Small intestine (tissue), 7 donors: ENCODE results near the gene DCANP1. TPM values are rescaled to one million over a fixed set of nuclear protein-coding genes. Genes with fewer than 3 reads are reported as not detected.

Experiments used
- DNase-seq, 2 donors: peaks; one replicate each; pipeline versions ENCODE4 v3.0.0 to v3.0.0-alpha.2; 2013
- FAIRE-seq: peaks from 2 replicates; lab custom pipeline; 2012; peaks lifted over from hg19 to GRCh38; lab: Jason Lieb, UNC
- H3K27ac ChIP-seq, 3 donors: one replicate each; pipeline ENCODE4 v1.5.1; 2013; ENCODE audit warnings: low read length in 2 of 3, mild to moderate bottlenecking in 2 of 3, control low read depth in 1 of 3, inconsistent platforms in 1 of 3, low read depth in 1 of 3, moderate library complexity in 1 of 3
- H3K27me3 ChIP-seq, 3 donors: one replicate each; pipeline ENCODE4 v1.6.1; 2013; ENCODE audit warnings: low read length in 3 of 3, inconsistent platforms in 1 of 3; ENCODE audit not compliant: control insufficient read depth in 3 of 3, insufficient read depth in 3 of 3
- H3K36me3 ChIP-seq, 3 donors: one replicate each; pipeline ENCODE4 v1.6.1; 2013; ENCODE audit warnings: low read length in 3 of 3, inconsistent platforms in 1 of 3, low read depth in 1 of 3, mild to moderate bottlenecking in 1 of 3, moderate library complexity in 1 of 3; ENCODE audit not compliant: control insufficient read depth in 3 of 3, insufficient read depth in 2 of 3
- H3K4me1 ChIP-seq, 3 donors: one replicate each; pipeline ENCODE4 v1.6.1; 2013; ENCODE audit warnings: low read length in 2 of 3, inconsistent platforms in 1 of 3, low read depth in 1 of 3, mild to moderate bottlenecking in 1 of 3, moderate library complexity in 1 of 3; ENCODE audit not compliant: control insufficient read depth in 3 of 3, insufficient read depth in 2 of 3
- H3K4me3 ChIP-seq, 3 donors: one replicate each; pipeline ENCODE4 v1.5.1; 2013; ENCODE audit warnings: low read length in 3 of 3, control low read depth in 1 of 3, inconsistent platforms in 1 of 3, low read depth in 1 of 3, mild to moderate bottlenecking in 1 of 3, moderate library complexity in 1 of 3
- H3K9me3 ChIP-seq, 2 donors: one replicate each; pipeline ENCODE4 v1.6.1; 2013; ENCODE audit warnings: low read depth in 1 of 2, low read length in 1 of 2; ENCODE audit not compliant: control insufficient read depth in 2 of 2, insufficient read depth in 1 of 2
- whole genome bisulfite sequencing, 3 donors: extraction: QIAGEN DNeasy Blood & Tissue Kit; methylation state at CpG; one replicate each; pipeline ENCODE4 v1.1.7; 2013; 5-methylcytosine and 5-hydroxymethylcytosine counted together
- polyA plus RNA-seq, 4 donors: library from polyadenylated mRNA; stranded (reverse) in 3 of 4; unstranded in 1 of 4; fragments of 200-250 nt in 3 of 4; fragments of 120-200 nt in 1 of 4; gene quantifications; one replicate each; pipeline versions ENCODE4 v1.2.1 to v1.2.3, GENCODE V29; 2013
- donor health status: healthy with polysubstance abuse.
- donor health status: control.
- donor health status: control.
- donor health status: Bipolar disorder and iron deficiency.
- donor health status: healthy.

DCANP1 gene
- polyA plus RNA-seq, 4 donors = 0.01 to 0.43 TPM; not detected in 2

DNA sequence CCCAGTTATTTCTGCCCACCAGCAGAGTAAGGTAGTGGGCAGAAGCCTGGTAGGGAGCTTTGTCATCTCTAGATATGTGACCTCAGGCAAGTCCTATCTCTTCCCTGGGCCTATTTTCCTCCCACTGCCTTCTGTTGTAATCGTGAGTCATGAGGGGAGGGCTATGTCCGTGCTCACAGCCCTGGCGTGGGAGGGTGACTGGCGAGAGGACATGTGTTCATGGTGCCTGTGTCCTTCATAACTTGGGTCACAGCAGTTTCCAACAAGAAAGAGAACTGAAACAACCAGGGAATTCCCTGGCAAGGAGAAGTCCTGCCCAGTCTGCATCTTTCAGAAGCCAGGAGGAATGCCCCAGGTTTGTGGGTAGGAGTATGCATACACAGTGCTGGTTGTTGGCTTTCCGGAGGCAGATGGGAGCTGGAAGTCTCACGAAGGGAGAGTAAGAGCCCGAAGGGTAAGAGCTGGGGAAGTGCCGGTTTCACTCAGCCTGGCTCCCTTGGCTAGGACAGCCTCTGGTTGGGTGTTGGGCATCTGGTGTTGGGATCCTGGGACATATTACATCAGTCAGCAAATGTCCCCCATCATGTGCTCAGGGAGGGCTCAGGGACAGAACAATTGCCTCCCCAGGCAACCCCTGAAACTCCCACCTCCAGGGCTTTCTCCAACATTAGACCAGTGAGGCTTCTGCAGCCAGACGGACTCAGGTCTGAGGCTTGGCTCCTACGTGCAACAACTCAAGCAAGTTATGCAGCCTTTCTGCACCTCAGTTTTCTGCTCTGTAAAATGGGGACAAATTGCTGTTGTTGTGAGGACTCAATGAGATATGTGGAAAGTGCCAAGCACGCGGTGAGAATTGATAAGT, 9.3 kb upstream of the DCANP1 start:
- H3K4me1 ChIP-seq = peaks cover 0 to 3% (median 0%) of the 10 kb centered on the region in 3 donors
- H3K27me3 ChIP-seq = peaks cover 0 to 12% (median 0%) of the 10 kb centered on the region in 3 donors
- H3K36me3 ChIP-seq = no peaks in the 10 kb centered on the region
- H3K27ac ChIP-seq = no peak overlapping the region
- FAIRE-seq = no peak
- no peaks in the 10 kb centered on the region for H3K9me3 ChIP-seq
- H3K4me3 ChIP-seq = no peak overlapping the region
- DNase-seq = no peak
- 81 to 83% (median 81%) methylated on average over 12 of the region's 12 CpGs for WGBS, 3 donors

GRCh38 chr5:135455876-135456237, 8.7 kb upstream of the DCANP1 start:
- WGBS, 3 donors = 84 to 92% (median 87%) methylated on average over 4 of the region's 4 CpGs
- peaks cover 0 to 11% (median 0%) of the 10 kb centered on the region in 3 donors for H3K27me3 ChIP-seq
- DNase-seq (no peak), FAIRE-seq (no peak)
- peaks cover 0 to 3% (median 0%) of the 10 kb centered on the region in 3 donors for H3K4me1 ChIP-seq
- H3K4me3 ChIP-seq = no peak overlapping the region
- H3K9me3 ChIP-seq = no peaks in the 10 kb centered on the region
- no peaks in the 10 kb centered on the region for H3K36me3 ChIP-seq
- H3K27ac ChIP-seq = no peak overlapping the region

- WGBS, 3 donors = 78 to 100% (median 94%) methylated on average over 3 of the region's 3 CpGs
- Histone ChIP-seq H3K27ac (no peak overlapping the region), H3K27me3 (peaks cover 0 to 11% (median 0%) of the 10 kb centered on the region in 3 donors), H3K36me3 (no peaks in the 10 kb centered on the region), H3K4me1 (peaks cover 0 to 3% (median 0%) of the 10 kb centered on the region in 3 donors), H3K4me3 (no peak overlapping the region), H3K9me3 (no peaks in the 10 kb centered on the region)
- DNase-seq (no peak), FAIRE-seq (no peak)
These were observed 7.8 kb upstream of the DCANP1 start for GRCh38 chr5:135454946-135455345.

- no peak overlapping the region for H3K4me3 ChIP-seq
- H3K4me1 ChIP-seq = no peaks in the 10 kb centered on the region
- no peaks in the 10 kb centered on the region for H3K36me3 ChIP-seq
- no peaks in the 10 kb centered on the region for H3K9me3 ChIP-seq
- FAIRE-seq (no peak), DNase-seq (no peak)
- no peak overlapping the region for H3K27ac ChIP-seq
- 79 to 86% (median 79%) methylated on average over 4 of the region's 4 CpGs for WGBS, 3 donors
- H3K27me3 ChIP-seq = peaks cover 0 to 9% (median 0%) of the 10 kb centered on the region in 3 donors
These were observed 6.5 kb upstream of the DCANP1 start for GRCh38 chr5:135453613-135454012.

- Histone ChIP-seq H3K36me3 (no peaks in the 10 kb centered on the region), H3K4me1 (no peaks in the 10 kb centered on the region), H3K9me3 (no peaks in the 10 kb centered on the region), H3K4me3 (no peak within 1 kb of the TSS), H3K27me3 (peaks cover 0 to 6% (median 0%) of the 10 kb centered on the region in 3 donors), H3K27ac (no peak within 1 kb of the TSS)
- no peak for FAIRE-seq
- DNase-seq = no peak
- WGBS, 3 donors = 77 to 86% (median 83%) methylated on average over 10 of the region's 10 CpGs
These were observed 5.3 kb upstream of the DCANP1 start, which contains the start of gene TIFAB for GRCh38 chr5:135452321-135453030. Gene TIFAB (minus strand): TSS chr5:135452351. CDS start chr5:135449939, 2,412 bp downstream.

GRCh38 chr5:135451581-135452320, 4.6 kb upstream of the DCANP1 start:
- DNase-seq (no peak), FAIRE-seq (no peak)
- 80 to 86% (median 81%) methylated on average over 17 of the region's 17 CpGs for WGBS, 3 donors
- Histone ChIP-seq H3K9me3 (no peaks in the 10 kb centered on the region), H3K4me3 (no peak overlapping the region), H3K36me3 (no peaks in the 10 kb centered on the region), H3K27ac (no peak overlapping the region), H3K27me3 (peaks cover 0 to 6% (median 0%) of the 10 kb centered on the region in 3 donors), H3K4me1 (no peaks in the 10 kb centered on the region)

GRCh38 chr5:135450952-135451351, 3.8 kb upstream of the DCANP1 start:
- peaks cover 0 to 6% (median 0%) of the 10 kb centered on the region in 3 donors for H3K27me3 ChIP-seq
- H3K9me3 ChIP-seq = no peaks in the 10 kb centered on the region
- H3K27ac ChIP-seq = no peak overlapping the region
- no peaks in the 10 kb centered on the region for H3K4me1 ChIP-seq
- no peaks in the 10 kb centered on the region for H3K36me3 ChIP-seq
- FAIRE-seq (no peak), DNase-seq (no peak)
- no peak overlapping the region for H3K4me3 ChIP-seq
- 86 to 97% (median 93%) methylated on average over 2 of the region's 2 CpGs for WGBS, 3 donors

GRCh38 chr5:135450336-135450735, 3.2 kb upstream of the DCANP1 start:
- no peaks in the 10 kb centered on the region for H3K4me1 ChIP-seq
- H3K27me3 ChIP-seq = peaks cover 0 to 6% (median 0%) of the 10 kb centered on the region in 3 donors
- 67 to 86% (median 77%) methylated on average over 3 of the region's 3 CpGs for WGBS, 3 donors
- H3K4me3 ChIP-seq = no peak overlapping the region
- FAIRE-seq = no peak
- no peak overlapping the region for H3K27ac ChIP-seq
- no peak for DNase-seq
- no peaks in the 10 kb centered on the region for H3K36me3 ChIP-seq
- no peaks in the 10 kb centered on the region for H3K9me3 ChIP-seq
